CD4-positive, alpha-beta T cell treated with Interleukin-2 at 100 ng/mL for 4 hours (primary cell): ENCODE results near the gene PHYKPL.
A peak's percentile ranks its signal among the peaks of the same experiment; 100 is the strongest.
"Not testable (repeated sequence)": the region's sequence is repeated elsewhere in the genome, so short reads cannot be mapped to it uniquely, and the experiment has no call there.

ENCODE experiments used
- DNase-seq: peaks from one replicate; pipeline ENCODE4 v3.0.0-alpha.2; 2020; ENCODE audit warnings: low spot score

The PHYKPL gene

DNA sequence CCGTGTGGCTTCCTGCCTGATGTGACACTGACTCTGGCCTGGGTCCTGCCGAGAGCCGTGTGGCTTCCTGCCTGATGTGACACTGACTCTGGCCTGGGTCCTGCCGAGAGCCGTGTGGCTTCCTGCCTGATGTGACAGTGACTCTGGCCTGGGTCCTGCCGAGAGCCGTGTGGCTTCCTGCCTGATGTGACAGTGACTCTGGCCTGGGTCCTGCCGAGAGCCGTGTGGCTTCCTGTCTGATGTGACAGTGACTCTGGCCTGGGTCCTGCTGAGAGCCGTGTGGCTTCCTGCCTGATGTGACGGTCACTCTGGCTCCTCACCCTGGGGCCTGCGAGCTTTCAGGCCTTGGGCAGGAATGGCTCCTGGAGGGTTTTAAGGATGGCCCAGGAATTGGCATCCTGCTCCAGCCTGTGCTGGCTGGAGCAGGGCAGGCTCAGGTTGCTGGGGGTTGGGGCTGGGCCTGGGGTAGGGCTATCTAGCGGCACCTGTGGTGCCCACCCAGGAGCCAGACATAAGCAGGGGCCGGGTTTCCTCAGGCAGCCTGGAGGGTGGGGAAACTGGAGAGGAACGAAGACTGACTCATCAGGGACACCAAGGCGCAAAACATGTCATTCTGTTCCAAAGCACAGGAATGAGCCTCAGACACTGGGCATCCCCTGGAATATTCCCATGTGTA, 7.2 kb upstream of the PHYKPL start:
- DNase-seq, result not testable (repeated sequence)

DNA sequence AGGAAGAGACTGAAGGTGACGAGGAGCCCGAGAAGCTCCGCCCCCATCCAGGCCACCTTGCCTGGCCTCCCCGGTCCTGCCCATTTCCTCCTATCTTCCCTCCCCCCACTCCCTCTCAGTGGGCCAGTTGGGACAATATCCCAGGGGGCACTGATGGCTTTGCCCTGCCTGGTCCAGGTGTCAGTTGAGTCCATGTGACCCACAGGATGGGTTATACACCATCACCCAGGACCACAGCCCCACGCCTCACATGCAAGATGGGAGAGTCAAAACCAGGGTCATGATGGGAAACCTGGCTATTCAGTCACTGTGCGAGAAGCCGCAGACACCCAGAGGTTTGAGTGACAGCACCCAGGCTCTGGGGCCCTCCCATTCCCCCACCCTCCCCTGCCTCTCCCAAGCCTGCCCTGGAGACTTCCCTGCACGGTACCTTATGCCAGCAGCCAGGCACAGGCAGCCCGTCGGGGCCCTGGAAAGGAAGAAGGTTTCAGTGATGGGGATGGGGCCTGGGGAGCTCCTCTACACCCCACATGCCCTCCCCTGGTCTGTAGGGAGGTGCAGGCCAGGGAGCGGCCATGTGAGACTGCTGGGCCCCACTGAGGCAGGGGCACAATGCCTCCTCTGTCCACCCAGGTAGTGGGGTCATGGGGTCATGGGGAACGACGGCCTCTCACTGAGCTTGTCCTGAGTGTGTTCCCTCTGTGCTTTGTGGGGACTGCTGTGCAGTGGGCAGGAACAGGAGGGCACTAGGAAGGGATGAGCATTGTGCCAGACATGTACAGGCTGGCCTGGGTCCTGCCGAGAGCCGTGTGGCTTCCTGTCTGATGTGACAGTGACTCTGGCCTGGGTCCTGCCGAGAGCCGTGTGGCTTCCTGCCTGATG, 6.3 kb upstream of the PHYKPL start:
- DNase-seq, result peak; percentile 32

DNA sequence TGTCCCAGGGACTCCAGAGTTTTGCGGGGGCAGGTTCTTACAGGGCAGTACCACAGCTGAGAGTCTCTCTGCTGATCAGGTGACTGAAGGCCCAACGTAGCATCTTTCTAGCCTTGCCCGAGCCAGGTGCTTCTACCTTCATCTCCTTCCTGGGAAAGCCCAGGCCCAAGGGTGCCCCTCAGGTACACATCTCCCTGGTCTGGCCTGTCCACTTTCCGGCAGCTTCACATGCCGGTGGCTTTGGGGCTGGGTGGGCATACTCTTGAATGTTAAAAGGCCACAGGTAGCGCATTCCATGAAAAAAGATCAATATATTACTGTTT, 5.7 kb upstream of the PHYKPL start:
- DNase-seq, result no peak

DNA sequence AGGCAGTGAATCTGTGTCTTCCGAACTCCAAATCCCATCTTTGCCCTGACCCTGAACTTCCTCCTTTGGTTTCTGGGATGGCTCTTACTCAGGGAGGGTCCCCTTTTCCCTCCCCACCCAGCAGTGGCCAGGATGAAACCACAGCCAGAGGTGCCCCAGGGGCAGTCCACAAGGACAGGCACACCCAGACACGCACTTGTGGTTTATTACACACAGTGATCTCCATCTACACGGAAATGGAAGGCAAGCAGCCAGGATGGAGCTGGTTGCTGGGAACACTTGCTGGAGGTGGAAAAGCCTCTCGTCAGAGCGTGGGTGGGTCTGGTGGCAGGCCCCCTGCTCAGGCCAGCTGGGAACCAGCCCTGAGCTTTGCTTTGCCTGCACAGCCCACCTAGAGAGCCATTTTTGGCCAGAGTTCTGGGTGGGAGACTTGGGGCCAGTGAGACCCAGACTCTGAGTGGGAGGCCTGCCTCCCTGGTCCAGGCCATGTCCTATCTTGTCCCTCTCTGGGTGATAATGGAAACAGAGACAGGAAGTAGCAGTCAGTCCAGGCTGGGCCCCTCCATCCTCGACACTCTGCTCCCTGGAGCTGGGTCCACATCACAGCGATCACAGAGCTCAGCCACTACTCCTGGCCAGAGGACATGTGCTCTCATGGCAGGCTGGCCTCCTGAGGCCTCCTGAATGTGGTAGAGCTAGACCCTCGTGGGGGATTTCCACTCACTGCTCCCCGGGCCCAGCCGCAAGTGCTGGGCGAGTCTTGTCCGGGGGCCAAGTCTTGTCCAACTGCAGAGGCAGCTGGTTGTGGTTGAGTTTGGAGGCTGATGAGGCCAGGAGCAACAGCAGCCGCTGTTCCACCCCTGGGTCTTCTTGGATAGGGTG, 5.1 kb upstream of the PHYKPL start:
- no peak for DNase-seq

DNA sequence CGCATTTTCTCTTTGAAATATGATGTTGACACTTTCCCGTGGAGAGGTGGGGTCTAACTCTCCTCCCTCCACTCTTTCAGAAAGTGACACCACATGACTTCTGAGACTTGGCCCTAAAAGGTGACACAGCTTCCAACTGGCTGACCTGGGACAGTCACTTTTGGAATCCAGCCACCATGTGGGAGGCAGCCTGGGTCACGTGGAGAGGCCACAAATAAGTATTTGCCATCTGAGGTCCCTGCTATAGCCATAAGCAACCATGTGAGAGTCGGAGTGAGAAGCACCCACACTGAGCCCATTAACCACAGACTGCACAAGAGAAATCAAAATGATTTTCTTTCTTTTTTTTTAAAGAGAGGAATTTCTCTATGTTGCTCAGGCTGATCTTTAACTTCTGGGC, 4.1 kb upstream of the PHYKPL start:
- no peak for DNase-seq

DNA sequence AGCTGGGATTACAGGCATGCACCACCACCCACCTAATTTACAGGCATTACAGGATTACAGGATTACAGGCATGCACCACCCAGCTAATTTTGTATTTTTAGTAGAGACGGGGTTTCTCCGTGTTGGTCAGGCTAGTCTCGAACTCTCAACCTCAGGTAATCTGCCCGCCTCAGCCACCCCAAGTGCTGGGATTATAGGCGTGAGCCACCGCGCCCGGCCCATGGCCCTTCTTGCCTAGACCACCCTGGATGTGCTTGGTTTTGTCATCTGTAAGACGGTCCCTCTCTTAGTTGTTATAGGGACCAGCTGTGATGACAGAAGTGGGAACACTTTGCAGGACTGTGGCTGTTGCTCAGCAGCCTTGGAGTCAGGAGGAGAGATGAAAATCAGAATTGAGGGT, 3.5 kb upstream of the PHYKPL start:
- DNase-seq, result no peak

DNA sequence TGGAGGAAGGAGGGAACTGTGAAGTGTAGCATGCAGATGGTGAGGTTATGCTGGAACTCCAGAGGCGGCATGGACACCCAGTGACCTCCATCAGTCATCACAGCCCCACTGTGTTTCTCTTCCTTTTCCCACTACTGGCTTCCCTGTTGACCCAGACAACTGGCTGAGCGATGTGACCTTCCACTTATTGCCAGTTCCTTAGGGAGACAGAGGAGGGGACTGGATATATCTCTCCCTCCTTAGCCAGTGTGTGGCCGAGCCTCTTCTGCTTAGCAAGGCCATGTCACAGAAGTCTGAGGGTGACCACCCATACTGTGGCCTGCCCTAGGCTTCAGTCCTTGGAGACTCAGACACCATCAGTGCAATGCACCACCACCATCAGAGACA, 3.0 kb upstream of the PHYKPL start:
- no peak for DNase-seq

DNA sequence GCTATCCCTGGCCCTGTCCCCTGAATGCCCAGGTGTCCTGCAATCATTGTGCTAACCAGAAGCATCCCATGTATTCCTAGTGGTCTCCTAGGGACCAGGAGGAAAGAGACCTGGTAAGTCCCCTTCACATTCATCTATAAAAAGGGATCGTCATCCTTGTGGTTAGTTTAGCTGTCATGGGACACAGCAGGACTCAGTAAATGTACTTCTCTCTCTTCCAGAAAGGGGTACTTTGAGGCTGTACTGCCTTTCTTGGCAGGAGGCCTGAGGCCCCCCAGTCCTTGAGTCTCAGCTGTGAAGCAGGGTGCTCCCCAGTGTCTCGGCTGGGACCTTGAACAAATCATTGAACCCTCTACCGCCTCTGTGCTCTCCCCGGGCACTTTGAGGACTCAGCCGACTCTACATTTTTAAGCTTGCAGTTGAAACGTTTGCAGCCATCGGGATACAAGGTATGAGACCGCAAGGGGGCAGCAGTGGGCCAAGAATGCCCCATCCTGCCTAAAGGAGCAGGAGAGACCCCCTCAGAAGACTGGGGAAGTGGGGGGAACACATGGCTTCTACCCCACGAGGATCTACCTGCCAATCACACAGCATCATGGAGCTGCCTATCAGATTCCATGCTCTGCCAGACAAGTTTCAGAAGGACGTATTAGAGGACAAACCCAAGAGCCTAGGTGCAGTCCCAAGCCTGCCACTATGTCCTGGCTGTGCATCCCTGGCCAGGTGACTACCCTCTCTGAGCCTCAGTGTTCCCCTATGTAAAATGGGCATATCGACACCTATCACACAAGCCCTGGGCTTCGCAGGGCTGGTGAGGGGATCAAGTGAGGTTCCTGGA, 2.4 kb upstream of the PHYKPL start:
- DNase-seq, result peak; percentile 77

DNA sequence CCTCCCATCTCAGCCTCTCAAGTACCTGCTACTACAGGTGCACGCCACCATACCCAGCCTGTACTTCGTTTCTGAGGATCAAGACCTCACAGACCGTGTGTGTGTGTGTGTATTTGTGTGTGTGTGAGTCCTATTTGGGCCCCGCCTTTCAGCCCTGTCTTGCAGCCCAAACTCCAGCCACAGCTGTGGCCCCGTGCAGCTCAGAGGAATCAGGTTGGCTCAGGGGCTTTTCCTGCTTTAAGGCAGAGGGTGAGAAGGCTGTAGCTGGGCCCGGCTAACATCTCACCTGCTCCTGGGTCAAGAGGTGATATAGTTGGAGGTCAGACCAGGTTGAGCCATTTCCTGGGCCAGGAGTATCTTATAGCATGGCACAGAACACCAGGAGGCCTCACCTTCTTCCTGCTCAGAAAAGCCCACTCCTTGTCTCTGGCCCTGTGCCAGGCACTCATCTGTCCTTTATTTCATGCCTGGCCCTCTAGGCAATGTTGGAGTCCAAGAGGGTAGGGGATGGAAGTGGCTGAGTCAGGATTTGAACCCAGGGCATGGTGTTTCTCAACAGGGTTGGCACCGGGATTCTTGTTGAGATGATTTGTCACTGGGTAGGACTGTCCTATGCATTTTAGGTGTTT, 1.6 kb upstream of the PHYKPL start:
- DNase-seq, result no peak

DNA sequence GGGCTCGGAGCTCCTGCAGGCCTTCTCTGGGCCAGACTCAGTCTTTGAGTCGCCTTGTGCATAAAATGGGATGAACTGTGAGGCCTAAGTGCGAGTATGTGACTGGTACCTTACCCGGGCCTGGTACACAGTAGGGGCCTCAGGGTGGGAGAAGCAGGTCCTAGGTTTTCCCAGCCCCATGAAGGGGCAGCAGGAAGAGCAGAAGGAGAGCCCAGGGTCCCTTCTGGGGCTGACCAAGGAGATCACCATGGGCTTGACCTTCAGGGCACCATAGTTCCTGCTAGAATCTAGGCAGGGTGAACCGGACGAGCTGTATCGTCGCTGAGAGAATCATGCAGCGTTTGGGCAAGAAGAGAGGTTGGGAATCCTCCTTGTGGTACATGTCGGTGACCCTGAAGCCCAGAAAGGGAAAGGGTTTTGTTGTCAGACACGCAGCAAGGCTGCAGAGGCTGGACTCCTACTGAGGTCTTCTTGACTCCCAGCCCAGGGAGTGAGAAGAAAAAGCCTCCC, 373 bp upstream of the PHYKPL start:
- DNase-seq, result no peak

DNA sequence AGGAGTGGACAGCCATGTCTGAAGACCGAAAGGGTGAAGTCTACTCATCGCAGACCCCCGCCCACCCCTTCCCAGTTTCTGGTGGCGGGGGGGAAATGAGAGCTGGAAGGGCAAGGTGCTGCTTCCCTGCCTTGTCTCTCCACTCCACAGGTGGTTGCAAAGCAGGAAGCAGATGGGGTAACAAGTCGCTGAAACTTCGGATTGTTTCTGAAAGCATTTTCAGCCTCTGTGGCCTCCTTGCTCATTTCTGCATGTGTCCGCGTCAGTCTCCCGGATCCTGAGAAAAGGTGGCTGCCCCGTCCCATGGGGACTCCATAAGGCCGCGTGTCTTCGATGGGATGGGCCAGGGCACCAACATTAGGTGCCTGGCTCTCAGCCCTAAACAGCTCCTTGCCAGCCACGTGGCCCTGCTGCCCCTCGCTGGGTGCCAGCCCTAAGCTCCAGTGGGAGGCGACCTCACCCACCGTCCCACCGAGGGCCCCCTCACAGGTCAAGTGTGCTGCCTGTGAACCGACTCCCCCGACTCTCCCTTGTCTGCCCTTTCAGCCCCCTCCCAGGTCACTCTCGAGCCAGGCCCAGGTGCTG, 971 bp downstream of the PHYKPL start:
- no peak for DNase-seq

DNA sequence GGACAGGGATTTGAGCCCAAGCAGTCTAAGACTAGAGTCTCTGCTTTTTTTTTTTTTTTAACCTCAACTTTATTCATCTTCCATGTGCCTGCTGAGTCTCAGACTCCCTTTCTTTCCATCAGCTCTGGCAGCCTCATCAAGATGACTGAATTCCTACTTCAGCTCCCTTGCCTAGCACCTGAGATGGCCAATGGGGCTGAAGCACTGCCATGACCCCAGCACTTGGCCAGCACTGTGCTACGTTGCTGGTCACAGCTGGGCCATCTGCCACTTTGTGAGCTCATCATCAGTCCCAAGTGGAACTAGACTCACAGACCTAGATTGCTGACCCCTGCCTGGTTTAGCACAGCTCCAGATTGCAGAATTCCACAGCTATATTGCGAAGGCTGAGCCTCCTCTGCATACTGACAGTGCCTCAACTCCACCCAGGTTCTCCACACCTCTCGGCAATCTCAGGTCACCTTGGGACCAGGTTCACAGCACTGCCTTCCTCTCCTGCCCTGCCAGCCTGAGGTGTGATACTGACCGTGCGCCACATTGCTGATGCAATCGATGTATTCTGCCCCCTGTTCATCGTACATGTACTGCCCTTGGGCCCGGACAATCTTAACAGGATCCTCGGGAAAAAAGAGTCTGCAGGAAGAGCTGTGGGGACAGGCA, 1.6 kb downstream of the PHYKPL start:
- no peak for DNase-seq

DNA sequence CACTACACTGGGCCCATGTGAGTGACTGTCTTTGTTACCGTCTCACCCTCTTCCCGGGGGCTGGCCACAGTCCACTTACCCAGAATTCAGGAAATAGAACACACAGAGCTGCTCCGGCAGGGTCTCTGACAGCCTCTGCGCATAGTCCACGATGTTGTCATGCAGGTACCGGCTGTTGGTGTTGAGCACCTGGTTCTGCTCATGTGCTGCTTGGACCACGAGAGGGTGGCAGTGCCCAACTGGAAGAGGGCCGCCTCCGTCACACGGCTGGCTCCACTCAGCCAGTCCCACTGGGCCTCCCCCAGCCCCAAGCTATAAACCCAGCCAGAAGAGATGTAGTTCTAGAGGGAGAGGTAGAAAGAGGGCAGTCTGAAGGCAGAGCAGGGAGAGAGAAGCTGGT, 2.7 kb downstream of the PHYKPL start:
- DNase-seq, result no peak

DNA sequence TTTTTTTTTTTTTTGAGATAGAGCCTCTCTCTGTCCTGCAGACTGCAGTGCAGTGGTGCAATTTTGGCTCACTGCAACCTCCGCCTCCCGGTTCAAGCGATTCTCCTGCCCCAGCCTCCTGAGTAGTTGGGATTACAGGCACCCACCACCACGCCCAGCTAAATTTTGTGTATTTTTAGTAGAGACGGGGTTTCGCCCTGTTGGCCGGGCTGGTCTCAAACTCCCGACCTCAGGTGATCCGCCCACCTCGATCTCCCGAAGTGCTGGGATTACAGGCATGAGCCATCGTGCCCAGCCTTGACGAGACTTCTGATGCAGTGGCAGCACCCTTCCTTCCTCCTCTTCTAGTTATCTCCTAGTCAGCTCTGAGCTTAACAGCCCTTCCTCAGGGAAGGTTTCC, 3.5 kb downstream of the PHYKPL start:
- not testable (repeated sequence) for DNase-seq

DNA sequence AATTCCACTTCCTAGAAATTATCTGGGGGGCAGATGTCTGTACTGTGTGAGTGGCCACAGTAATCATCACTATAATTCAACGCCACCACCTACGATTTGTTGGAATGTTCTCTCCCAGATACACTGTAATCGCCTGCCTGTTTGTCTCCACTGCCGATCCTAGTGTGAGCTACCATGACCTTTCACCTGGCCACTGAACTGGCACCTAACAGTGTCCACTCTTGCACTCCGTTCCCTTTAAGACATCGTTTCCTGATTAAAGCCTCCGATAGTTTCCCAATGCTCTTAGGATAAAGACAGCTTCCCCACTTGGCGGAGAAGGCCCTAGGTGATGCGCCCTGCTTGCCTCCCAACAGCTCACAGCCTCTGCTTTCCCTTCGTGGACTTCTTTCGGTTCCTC, 4.0 kb downstream of the PHYKPL start:
- no peak for DNase-seq

DNA sequence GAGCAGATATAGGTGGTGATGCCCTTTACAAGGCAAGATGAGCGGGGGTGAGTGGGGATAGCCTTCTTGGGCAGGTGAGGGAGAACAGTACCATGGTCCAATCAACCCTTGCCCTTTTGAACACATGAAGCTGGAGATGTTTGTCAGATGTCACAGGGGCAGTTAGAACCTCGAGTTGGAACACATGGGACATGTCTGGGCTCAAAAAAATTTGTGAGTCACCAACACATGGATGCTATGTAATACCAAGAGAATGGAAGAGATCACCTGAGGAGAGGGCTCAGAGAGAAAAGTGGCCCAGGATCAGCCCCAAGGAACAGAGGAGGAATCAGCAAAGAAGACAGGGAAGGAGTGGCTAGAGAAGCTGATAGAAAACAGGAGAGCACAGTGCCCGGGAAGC, 4.7 kb downstream of the PHYKPL start:
- DNase-seq, result no peak

DNA sequence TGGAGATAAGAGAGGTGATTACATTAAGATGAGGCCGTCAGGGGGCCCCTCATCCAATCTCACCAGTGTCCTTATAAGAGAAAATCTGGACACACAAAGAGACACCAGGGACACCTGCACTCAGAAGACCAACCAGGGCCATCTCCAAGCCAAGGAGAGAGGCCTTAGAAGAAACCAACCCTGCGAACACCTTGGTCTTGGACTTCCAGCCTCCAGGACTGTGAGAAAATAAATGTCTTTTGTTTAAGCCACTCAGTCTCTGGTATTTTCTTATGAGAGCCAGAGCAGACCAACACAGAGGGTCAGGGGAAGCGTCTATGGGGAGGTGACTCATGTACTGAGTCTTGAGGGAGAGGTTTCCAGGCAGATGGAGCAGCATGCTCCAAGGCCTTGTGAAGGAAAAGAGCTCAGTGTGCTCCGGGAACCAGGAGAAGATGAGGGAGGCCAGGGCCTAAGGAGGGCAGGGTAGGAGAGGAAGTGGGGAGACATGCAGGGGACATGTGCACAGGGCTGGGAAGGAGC, 5.4 kb downstream of the PHYKPL start:
- DNase-seq, result no peak

DNA sequence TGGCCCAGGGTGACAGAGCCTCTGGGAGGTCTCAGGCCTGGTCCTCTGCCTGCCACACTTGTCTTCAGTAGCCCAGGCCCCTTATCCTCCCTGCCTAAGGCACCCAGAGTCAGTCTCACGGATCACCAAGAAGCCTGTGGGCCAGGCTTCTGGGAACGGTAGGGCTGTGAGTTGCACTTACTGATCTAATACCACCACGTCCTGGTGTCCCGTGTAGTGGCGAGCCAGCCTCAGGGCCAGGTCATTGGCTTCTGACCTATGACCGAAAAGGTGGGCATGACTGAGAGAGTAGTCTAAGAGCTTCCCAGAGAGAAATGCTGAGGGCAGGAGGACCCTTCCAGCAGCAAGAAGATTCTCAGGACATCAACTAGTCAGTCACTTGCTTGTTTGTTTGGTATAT, 7.4 kb downstream of the PHYKPL start:
- DNase-seq, result no peak

DNA sequence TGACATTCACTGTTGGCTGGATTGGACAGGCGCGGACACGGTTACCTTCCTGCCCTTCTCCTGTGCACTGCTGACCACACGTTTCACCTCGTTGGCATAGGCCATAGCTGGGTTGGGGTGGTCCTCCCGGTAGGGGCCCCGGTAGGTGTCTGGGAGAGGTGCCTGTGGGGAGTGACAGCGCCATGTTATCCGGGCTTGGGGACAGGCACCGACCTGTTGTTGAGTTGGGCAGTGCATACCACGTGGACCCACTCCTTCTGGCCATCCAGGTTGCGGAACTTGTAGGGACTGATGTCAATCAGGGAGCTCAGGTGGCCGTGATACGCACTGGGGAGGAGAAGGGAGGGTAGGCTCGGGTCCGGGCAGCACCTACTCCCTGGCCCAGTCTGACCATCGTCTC, 8.2 kb downstream of the PHYKPL start:
- DNase-seq, result no peak

DNA sequence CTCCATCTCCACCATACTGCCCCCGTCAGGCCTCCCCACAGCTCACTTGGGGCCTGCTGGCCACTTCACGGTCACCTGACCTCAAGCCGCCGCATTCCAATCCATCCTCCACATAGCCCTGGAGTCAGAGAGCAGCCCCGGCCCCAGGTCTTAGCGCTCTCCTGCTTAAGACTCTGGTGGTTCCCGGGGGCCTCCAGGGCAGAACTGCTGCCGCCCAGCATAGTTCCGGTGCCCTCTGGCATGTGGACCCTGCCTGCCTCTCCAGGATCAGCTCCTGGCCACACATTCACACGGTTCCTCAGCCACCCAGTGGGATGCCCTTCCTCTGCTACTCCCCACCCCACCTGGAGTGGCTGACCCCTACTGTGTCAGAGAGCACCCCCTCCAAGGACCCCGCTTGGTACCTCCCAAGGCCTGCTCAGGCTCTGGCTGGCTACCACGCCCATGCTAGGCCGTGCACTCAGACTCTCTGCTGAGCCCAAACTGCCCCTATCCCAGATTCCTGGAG, 8.7 kb downstream of the PHYKPL start:
- DNase-seq, result no peak
